Activated effector memory CD4-positive, alpha-beta T cell treated with Interleukin-2 at 50 U/mL for 16 hours (primary cell): Measurements from ENCODE around the gene DMRTA2.
"Not testable (repeated sequence)": the region's sequence is repeated elsewhere in the genome, so short reads cannot be mapped to it uniquely, and the experiment has no call there.

ENCODE experiments used
- DNase-seq: peaks from one replicate; pipeline ENCODE4 v3.0.0-alpha.2; 2020

DMRTA2 gene

DNA sequence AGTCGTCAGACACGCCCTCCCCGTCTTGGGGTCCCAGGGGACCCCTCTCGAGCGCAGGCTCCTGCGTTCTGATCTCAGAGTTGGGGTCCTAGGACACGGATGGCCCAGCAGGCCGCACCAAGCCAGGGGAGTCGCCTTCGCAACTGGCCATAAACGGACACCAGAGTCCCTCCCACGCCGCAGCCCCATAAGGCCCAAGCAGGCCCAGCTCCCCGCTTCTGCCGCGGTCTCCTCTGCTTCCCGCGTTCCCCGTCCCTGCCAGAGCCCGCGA, 633 bp downstream of the DMRTA2 start:
- no peak for DNase-seq

DNA sequence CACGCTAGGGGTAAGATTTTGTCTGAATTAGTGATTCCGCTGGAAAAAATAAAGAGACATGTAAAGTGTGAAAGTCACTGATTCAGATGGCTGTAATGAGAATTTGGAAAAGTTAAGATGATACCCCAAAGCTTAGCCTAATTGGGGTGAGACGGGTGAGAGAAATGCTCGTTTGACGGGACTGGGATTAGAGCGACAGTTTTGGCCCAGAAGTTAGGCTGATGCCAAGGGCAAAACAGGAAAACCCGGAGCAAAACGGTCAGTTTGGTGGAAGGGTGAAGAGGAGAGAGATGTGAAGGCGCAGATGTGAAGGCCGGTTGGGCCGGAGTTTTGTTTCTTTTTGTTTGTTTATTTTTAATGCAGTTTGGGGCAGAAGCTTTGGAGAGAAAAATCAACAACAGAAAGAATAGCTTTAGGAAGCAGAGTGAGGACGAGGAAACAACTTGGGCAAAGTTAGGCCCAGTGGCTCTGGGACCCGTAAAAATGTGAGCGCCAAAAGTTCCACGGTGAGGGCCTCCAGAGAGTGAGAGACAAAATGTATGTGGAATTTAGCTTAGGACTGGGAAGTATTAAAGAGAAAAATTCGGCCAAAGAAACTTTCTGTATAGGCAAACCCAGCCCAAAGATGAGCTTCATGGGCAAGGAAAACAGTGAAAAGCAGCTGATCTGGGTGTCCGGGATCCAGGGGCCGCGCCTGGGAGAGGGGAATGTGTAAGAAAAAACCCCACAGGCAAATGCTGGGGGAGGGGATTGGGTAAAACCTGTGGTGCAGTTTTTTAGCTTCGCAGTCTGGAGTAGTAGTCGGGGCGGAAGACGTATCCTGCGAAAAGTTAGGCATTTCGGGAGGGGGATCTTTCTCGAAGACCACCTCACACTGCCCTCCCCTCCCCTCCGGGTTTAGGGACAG, 1.2 kb downstream of the DMRTA2 start:
- no peak for DNase-seq

DNA sequence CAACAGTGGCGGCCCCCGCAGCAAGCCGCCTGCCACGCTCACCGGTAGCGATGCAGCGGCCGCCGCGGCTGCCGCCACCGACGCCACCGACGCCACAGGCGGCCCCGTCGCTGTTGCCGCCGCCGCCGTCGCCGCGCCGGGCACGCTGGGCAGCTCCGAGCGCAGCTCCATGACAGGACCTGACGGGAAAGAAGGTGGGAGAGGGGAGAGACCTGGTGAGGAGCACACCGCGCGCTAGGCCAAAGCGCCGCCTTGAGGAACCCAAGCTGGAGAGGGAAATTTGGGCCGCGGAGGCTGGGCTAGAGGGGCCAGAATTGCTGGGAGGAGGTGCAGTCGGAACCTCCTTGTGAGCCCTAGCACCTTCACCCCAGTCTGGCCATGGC, 1.9 kb downstream of the DMRTA2 start:
- DNase-seq, result no peak

DNA sequence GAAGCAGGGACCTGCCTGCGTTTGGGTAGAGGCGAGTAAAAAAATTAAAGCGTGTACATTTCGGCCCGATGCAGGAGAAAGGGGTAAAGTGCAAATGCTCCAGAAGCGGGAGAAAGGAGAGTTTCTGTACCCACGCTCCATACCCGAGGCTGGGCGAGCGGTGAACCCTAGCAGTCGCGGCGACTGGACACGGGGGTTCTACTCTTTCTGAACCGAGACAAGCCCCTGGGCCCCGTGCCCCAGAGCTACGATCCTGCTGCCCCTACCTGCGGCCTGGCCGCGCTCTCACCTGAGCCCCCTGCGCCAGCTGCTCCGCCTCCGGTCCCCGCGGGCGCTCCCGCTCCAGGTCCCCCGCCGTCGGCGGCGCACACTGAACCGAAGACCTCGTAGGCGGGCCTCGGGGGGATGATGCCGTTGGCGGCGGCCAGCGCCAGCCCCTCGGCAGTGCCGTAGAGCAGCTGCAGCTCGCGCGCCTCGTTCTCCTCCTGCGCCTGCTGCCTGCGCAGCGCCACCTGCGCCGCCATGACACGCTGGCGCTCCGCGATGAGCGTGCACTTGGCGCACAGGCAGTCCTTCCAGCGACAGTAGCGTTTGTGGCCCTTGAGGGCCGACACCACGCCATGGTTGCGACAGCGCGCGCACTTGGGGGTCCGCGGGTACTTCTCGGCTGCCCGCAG, 2.4 kb downstream of the DMRTA2 start:
- DNase-seq, result no peak

DNA sequence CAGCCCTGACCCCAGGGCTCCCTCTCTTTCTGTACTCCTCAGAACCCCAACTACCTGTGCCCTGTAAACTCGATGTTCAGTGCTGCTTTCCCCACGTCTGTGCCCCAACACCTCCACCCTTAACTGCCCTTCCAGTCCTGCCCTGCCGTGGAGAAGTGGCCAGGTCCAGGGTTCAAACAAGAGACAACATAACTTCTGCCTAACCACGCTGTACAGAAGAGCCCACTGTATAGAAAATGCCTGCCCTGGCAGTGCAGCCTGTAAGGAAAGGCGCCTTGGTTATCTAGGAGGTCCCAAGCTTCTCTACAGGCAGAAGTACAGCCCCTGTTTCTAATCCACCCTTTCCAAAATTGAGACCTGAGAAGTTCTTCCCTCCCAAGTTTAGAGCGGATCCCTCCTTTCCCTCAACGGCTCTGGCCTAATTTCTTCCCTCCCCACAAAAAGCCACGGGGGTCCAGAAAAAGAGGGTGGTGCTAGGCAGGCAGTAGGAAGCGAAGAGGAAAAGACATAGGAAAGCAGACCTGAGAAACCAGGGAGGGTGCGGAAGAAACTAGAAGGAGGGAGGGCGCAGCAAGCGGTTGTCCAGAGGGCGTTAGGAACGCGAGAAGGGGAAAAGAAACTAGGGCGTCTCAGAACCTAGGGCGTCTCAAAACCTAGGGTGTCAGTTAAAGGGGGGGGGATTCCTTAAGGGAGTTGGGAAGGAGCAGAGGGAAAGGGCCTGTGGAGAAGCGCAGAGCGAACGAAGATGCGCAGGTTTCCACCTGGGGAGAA, 3.2 kb downstream of the DMRTA2 start:
- no peak for DNase-seq

DNA sequence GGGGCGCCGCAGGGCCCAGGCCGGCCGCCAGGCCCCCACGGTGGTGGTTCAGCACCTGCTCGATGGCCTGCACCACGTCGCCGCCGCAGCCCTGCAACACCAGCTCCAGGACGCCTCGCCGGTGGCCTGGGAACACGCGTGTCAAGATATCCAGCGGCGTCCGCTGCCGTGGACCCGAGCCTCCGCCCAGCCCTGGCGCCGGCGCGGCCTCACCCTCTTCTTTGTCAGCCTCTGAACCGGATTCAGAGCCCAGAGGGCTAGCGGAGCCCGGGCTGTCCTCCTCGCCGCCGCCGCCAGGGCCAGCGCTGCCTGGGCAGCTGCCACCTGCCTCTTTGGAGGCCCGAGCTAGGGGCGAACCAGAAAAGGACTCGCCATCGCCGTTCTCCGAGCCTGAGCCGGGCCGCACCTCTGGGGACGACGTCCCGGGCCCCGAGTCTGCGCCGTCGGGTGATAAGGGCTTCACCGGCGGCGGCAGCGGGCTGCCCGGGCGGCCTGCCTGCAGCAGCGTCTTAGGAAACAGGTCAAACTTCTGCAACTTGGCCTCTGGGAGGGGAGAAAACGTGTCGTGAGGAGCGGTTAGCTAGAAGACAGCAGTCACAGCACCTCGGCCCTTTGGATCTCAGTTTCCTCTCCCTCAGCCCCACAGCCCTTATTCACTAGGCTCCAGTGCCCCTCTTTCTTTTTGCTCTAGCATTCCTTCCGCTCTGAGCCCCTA, 3.9 kb downstream of the DMRTA2 start:
- DNase-seq, result no peak

DNA sequence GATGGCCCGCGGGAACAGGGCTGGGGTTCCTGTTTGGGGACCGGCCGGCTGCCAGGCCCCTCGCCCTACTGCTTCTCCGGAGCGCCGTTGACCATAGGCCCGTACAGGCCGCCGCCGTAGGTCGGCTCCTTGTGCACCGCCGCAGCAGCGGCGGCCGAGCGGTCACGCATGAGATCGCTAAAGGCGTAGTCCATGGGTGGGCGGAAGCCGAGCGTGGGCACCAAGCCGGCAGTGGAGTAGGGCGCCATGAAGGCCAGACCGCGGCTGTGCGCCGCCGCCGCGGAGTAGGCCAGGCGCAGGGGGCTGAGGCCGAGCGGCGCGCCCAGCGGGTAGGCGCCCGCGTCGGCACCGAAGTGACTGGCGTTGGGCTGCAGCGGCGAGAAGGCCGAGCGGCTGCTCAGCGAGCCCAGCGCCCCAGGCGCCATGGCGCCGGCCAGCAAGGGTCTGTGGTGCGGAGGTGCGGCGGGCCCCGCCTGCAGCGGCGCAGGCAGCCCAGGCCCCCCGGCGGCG, 4.6 kb downstream of the DMRTA2 start:
- DNase-seq, result no peak

DNA sequence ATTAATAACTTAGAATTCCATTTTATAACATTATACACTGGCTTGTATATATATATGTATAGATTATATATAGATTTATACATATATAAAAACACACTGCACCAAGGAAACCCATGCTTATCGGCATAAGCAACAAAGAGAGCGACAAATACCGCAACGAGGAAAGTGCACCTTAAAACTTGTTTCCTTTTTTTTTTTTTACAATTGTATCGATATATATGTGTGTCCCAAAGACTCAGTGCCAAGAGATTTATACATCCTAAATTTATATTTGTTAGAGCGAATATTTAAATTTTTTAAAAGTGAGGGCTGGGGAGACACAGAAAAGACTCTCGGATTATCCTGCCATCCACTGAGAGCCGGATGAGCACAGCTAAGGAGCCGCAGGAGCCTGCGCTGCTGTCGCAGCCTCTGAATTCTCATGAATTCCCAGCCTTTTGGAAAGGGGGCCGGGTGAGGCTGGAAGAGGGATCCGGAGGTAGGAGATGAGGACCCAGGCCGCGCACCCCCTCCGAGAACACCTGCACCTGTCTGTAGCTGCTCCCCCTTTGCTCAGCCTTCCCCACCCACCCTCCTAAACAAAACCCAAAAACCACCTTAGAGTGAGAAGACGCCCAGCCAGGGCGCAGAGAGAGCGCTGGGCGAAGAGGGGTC, 5.2 kb downstream of the DMRTA2 start:
- no peak for DNase-seq

DNA sequence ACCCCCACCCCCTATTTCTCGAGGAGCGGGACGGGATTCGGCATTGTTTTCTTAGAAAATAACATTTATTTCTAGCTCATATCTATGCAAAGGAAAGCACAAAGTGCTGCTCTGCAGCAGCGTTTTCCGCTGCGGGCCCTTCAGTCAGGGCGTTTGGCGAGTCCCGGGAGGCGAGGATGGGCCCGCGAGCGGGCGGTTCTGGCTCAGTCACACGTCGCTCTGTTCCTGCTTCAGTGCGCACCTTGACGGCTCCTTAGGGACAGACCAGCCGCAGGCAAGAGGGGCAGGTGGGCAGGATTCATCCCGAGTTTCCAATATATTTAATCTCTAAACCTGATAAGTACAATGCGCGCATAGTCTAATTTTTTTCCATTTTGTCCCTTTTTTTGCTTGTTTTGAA, 5.7 kb downstream of the DMRTA2 start:
- DNase-seq, result no peak

DNA sequence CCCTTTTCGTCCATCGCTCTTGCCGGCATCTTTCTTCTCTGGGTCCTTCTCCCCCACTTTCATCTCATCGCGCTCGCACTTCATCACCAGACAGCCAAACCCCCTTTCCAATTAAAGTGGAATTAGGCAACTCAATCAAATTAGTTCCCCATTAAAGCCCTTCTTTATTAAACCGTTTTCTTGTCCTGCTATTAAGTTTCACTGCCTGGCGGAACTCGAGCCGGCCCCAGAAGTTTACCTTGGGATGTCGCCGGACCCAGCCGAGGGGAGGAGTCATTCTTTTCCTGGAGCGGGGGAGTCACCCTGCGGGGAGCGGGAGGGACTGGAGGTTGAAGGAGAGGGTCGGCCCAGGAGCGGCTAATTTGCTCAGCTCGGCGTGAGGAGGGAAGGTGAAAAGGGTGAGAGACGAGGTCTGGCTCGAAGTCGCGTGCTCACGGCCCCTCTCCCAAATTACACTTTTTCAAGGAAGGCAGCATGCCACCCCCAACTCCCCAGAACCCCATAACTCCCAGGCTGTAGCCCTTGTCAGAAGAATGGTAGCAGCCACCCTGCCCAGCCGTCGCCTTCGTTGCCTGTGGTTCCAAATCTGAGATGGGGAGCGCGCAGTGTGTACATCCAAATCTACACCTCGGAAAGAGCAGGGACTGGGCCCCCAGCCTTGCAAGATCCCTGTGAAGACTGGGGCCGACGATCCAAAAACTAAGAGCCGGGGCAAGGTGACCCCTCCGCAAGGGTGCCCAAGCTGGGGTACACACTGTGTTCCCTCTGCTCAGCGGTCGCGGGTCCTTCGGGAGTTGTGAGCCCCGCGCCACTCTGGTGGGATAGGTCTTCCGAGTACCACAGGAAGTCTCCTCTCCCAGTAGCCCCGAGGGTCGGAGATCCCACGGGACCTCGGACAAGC, 6.4 kb downstream of the DMRTA2 start:
- DNase-seq, result no peak

DNA sequence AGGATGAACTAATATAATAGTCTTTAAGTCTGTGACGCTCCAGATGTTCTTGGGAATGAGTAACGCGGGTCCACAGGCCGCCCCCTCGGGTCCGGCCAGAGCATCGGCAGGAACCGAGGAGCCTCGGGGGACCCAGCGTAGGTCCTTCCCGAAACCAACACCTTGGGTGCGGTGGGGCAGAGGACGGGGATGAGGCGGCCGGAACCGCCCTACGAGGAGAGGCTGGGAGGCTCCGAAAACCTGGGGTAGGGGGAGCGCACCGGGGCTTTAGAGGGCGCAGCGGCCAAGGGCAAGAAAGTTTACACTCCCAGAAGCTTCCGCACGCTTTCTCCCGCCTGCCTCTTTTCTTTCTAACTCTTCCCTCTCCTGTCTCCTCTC, 7.1 kb downstream of the DMRTA2 start:
- no peak for DNase-seq

DNA sequence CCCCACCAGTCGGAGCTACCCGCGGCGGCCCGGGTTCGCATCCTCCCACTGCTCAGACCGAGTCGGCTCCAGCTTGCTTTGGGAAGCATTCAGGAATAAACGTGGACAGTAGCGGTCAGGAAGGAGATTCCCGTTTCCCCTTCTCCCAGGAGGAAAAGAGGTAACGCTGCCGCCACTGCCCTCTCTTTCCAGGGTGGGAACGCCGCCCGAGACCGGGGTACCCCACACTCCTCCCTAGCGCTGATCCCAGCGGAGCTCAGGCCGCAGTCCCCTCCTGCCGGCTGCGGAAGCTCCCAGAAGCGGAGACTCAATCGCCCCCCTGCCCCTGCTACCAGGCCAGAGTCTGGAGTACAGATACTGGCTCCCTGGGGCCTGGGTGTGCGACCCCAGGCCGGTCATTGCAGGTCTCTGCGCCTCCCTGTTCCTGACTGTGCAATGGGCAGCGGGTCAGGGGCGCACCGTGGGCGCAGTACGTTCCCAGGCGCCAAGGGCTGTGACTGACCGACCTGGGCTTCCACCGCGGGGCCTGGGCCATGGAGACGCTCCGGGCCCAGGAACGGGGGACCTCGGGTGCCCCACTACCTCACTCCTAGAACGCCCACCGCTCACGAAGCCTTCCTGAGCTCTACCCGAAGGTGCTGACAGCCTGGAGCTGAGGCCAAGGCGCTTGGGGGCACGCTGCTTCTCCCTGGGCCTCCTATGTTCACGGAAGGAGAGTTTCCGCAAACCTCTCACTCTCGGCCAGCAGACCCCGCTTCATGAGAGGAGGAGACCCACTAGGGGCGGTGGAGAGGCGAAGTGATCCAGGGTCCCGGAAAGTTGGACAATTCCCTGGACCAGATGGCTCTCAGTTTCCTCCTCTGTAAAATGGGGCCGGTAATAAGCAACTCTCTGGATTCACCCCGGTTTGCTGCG, 7.8 kb downstream of the DMRTA2 start:
- no peak for DNase-seq

DNA sequence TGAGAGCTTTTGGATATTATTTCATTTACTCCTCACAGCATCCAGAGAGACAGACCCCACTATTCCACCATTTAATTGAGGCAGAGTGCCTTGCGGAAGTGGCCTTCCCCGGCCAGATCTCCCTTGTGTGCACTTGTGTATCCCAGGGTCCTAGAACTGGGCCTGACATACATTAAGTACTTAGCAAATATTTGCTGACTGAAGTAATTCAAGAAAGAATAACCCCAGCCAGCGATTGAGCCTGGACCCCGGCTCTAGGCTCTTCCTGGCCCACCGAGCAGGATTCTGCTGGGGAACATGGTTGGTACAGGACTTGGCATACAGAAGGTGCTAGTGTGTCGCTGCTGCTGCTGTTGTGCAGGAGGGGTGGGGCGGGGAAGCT, 8.4 kb downstream of the DMRTA2 start:
- DNase-seq, result no peak

DNA sequence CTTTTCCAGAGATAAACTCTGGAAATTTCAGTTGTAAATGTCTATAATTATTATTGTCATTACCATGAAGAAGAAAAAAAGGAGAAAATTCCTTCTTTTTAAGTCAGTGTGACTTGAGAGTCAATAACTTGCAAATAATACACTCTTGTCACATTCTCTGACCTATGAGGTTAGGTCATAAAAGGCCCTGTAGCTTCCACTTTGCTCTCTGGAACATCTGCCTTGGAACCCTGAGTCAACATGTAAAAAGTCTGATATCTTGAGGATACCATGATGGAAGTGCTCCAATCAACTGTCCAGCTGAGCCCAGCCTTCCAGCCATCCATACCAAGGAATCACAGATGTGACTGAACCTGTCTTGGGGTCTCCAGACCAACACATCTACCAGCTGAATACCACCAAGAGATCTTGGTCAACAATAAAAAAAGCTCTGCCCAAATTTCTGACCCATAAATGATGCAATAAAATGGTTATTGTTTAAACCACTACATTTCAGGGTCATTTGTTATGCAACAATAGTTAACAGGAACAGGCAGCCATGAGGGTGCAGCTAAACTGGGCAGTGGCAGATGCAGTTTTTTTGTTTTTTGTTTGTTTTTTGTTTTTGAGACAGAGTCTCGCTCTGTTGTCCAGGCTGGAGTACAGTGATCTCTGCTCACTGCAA, 10.3 kb downstream of the DMRTA2 start:
- DNase-seq, result no peak

DNA sequence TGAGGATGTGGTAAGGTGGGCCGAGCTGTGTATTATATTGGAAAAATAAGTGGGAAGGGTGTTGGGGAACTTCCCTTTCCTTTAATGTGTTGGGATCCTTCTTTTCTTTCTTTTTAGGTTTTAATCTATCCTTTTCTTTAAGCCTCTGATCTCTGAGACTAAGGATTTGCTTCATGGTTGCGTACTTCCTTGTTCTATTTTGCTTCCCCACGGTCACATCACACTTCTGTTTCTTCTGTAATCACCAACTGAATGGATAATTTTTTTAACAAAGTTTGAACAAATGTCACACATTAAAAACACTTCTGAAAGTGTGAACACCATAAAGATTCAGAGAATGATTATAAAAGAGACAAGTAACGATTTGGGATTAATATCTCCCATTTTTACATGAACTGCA, 17.4 kb downstream of the DMRTA2 start:
- DNase-seq, result no peak

DNA sequence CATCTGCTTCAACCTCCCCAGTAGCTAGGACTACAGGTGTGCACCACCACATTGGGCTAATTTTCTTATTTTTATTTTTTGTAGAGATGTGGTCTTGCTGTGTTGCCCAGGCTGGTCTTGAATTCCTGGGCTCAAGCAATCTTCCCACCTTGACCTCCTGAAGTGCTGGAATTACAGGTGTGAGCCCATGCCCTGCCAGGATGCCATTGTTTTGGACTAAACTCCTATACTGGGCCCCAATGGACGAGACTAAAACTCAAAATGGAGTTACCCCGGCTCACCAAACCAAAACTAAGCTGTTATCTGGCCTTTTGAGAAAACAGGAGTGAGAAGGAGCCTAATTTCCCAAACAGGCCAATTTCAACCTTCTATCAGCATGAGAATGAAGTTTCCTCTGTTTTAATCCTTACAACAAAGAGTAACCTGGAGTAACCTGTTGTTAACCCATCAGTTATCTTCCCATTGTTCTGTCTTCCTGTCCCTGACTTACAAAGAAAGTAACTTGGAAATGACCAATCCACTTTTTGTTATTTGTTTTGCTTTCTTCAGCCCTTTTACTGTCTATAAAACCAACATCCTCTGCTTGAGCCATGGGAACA, 29.6 kb downstream of the DMRTA2 start:
- no peak for DNase-seq

DNA sequence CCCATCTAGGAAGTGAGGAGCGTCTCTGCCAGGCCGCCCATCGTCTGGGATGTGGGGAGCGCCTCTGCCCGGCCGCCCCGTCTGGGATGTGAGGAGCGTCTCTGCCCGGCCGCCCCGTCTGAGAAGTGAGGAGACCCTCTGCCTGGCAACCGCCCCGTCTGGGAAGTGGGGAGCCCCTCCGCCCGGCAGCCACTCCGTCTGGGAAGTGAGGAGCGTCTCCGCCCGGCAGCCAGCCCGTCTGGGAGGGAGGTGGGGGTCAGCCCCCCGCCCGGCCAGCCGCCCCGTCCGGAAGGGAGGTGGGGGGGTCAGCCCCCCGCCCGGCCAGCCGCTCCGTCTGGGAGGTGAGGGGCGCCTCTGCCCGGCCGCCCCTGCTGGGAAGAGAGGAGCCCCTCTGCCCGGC, 41.7 kb downstream of the DMRTA2 start:
- not testable (repeated sequence) for DNase-seq

DNA sequence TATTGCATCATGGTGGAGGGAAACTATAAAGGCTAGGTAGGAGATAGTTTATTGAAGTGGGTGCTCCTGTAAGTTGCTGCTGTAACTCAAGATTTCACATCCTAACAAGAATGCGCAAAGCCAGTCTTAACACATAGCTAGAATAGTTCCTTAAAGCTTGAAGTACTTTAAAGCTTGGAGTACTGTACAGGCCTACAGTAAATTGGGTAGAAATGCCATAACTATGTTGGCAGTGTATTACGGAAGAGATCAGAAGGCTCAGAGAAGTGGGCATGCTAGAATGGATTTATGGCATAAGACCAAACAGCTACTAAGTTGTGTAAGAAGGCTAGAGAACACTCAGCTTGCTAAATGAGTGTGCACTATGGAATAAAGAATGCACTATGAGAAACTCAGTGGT, 44.5 kb downstream of the DMRTA2 start:
- no peak for DNase-seq

DNA sequence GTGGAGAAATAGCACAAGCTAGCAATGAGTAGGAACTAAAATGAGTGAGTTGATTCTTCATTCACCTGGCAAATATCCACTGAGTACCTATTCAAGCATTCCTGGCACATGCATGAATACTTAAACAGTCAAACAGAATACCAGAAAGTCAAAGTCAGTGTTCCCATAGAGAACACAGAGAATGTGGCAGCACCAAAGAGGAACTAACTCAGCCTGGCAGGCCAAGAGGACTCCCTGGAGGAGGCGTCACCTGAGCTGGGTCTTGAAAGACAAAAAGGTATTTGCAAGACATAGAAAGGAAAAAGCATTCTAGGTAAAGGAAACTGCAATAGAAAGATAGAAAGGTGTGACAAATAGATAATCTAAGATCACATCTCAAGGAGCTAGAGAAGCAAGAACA, 49.7 kb downstream of the DMRTA2 start:
- DNase-seq, result no peak
